ENCODE measurements around the gene CHST7. TPM values are rescaled to one million over a fixed set of nuclear protein-coding genes. Genes with fewer than 3 reads are reported as not detected.
A peak's percentile ranks its signal among the peaks of the same experiment; 100 is the strongest.

CHST7 gene
- total and polyA plus RNA-seq, 4 donors = 2.9 to 13.2 (median 5.8) TPM

DNA sequence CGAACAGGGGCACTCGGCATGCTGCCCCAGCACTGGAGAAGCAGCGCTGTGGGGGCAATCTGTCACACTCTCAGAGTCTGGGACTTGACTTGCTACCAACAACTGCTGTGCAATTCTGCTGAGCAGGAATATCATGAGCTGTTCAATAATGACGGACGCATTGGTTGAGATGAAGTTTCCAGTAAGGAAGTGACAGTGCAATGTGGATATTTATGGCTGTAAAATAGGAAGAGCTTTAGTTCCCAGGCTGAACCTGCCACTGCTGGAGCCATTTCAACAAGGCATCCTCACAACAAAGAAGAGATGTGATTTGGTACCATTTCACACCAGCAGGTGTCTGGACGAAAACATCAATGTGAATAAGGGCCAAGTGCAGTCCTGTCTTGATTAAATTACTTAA is 24.2 kb downstream of the CHST7 start:
- no peak overlapping the region for H3K9ac ChIP-seq (ENCODE audit: low read depth in 1 of 2, low read length in 2 of 2)
- no peak for DNase-seq (ENCODE audit: low spot score)
- peaks cover 0 to 3% (median 0%) of the 10 kb centered on the region in 4 donors for H3K27me3 ChIP-seq (ENCODE audit: control insufficient read depth in 4 of 4, insufficient read depth in 4 of 4, low read length in 3 of 4)
- 72% methylated on average over 6 of the region's 6 CpGs for WGBS
- peaks cover 5 to 19% (median 11%) of the 10 kb centered on the region in 4 donors for H3K4me1 ChIP-seq (ENCODE audit: control insufficient read depth in 4 of 4, insufficient read depth in 4 of 4, low read length in 3 of 4)
- no peak overlapping the region for H3K4me3 ChIP-seq (ENCODE audit: low read depth in 1 of 3, low read length in 3 of 3)
- H3K36me3 ChIP-seq (ENCODE audit: control insufficient read depth in 4 of 4, insufficient read depth in 3 of 4, low read depth in 1 of 4, low read length in 3 of 4) = no peaks in the 10 kb centered on the region
- TF ChIP-seq RXRA (IDR thresholded peaks at IDR 0.05) = no peak
- TF ChIP-seq MAX (IDR thresholded peaks at IDR 0.05) = no peak
- H3K9me3 ChIP-seq (ENCODE audit: control insufficient read depth in 4 of 4, low read length in 3 of 4) = no peaks in the 10 kb centered on the region
- H3K27ac ChIP-seq (ENCODE audit: low read depth in 1 of 2, low read length in 2 of 2) = peak overlapping the region in 1 of 2 donors; percentile 18

DNA sequence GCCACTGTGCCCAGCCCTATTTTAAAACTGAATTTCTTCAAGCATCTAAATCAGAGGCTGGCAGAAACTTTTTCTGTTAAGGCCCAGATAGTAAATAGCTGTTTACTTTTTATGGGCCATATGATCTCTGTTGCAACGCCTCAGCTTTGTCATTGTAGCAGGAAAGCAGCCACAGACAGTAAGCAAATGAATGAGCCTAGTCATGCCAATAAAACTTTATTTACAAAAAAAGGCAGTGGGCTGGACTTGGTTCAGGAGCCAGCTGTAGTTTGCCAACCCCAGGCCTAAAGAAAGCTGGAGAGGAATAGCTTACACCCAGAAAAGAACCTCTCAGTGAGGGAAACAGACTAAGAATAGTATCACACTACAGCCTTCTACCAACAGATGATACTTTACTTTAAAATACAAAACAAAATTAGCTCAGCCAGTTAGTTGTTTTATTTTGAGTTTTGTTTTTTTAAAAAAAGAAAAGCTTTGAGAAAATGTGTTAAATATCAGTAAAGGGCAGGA is 25.5 kb downstream of the CHST7 start:
- Histone ChIP-seq H3K9ac (ENCODE audit: low read depth in 1 of 2, low read length in 2 of 2) (no peak overlapping the region), H3K36me3 (ENCODE audit: control insufficient read depth in 4 of 4, insufficient read depth in 3 of 4, low read depth in 1 of 4, low read length in 3 of 4) (no peaks in the 10 kb centered on the region), H3K9me3 (ENCODE audit: control insufficient read depth in 4 of 4, low read length in 3 of 4) (no peaks in the 10 kb centered on the region), H3K4me3 (ENCODE audit: low read depth in 1 of 3, low read length in 3 of 3) (no peak overlapping the region), H3K27ac (ENCODE audit: low read depth in 1 of 2, low read length in 2 of 2) (no peak overlapping the region), H3K4me1 (ENCODE audit: control insufficient read depth in 4 of 4, insufficient read depth in 4 of 4, low read length in 3 of 4) (peaks cover 5 to 26% (median 14%) of the 10 kb centered on the region in 4 donors), H3K27me3 (ENCODE audit: control insufficient read depth in 4 of 4, insufficient read depth in 4 of 4, low read length in 3 of 4) (peaks cover 0 to 3% (median 0%) of the 10 kb centered on the region in 4 donors)
- DNase-seq (ENCODE audit: low spot score) = no peak
- 5% methylated on average over 1 of the region's 1 CpG for WGBS
- TF ChIP-seq HNF4G (IDR thresholded peaks at IDR 0.05) (no peak), HNF4A (conservative IDR thresholded peaks at IDR 0.05) (peak in 1 of 2 donors; percentile 5)

DNA sequence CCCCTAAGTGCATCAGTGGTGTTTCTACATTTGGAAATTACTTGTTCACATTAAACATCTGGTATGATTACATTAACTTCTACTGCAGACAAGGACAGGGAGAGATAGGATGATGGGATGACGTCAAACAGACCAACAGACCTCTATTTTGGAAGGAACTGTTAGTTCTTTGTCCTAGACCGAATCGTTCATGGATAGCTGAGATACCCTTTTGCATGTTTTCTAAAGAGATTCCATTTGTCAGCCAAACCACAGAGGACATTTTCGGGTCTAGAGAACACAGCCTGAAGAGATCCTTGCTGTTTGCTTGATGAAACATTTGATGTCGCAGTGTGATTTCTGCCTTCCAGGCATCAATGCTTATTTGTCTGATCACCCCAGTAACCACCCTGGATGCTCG is 27.7 kb downstream of the CHST7 start:
- WGBS = 32% methylated on average over 6 of the region's 6 CpGs
- Histone ChIP-seq H3K4me3 (ENCODE audit: low read depth in 1 of 3, low read length in 3 of 3) (no peak overlapping the region), H3K27ac (ENCODE audit: low read depth in 1 of 2, low read length in 2 of 2) (no peak overlapping the region), H3K4me1 (ENCODE audit: control insufficient read depth in 4 of 4, insufficient read depth in 4 of 4, low read length in 3 of 4) (peaks cover 5 to 26% (median 14%) of the 10 kb centered on the region in 4 donors), H3K36me3 (ENCODE audit: control insufficient read depth in 4 of 4, insufficient read depth in 3 of 4, low read depth in 1 of 4, low read length in 3 of 4) (no peaks in the 10 kb centered on the region), H3K27me3 (ENCODE audit: control insufficient read depth in 4 of 4, insufficient read depth in 4 of 4, low read length in 3 of 4) (peaks cover 0 to 3% (median 0%) of the 10 kb centered on the region in 4 donors), H3K9me3 (ENCODE audit: control insufficient read depth in 4 of 4, low read length in 3 of 4) (no peaks in the 10 kb centered on the region), H3K9ac (ENCODE audit: low read depth in 1 of 2, low read length in 2 of 2) (no peak overlapping the region)
- TF ChIP-seq ZBTB33 (IDR thresholded peaks at IDR 0.05) (no peak), NR2F2 (IDR thresholded peaks at IDR 0.05) (peak; percentile 15)
- DNase-seq (ENCODE audit: low spot score) = no peak

DNA sequence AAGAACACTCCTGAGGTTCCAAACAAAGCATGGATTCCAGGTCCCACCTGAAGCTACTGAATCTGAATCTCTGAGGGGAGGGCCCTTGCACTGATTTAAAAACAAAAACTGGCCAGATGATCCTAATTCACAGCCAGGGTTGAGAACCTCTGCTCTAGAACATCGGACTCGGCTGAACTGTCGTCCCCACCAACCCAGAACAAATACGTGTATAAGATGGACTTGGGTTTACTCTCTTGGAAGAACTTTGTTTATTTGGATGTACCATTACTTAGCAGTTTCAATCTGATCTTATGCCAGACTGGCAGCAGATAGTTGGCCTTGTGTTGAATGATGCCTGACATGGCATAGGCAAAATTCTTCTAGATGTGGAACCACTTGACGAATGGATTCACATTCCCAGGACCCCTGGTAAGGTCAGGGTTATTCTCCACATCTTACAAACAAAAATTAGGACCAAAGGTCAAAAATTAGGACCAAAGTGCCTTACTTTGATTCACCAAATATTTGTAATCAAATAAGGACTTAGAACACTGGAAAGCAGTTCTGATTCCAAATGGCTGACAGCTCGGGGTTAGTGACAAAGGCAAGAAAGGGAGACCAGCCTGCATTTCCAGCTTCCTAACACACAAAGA is 29.0 kb downstream of the CHST7 start:
- no peak overlapping the region for H3K4me3 ChIP-seq (ENCODE audit: low read depth in 1 of 3, low read length in 3 of 3)
- peaks cover 5 to 26% (median 13%) of the 10 kb centered on the region in 4 donors for H3K4me1 ChIP-seq (ENCODE audit: control insufficient read depth in 4 of 4, insufficient read depth in 4 of 4, low read length in 3 of 4)
- 45% methylated on average over 6 of the region's 6 CpGs for WGBS
- DNase-seq (ENCODE audit: low spot score) = no peak
- no peaks in the 10 kb centered on the region for H3K27me3 ChIP-seq (ENCODE audit: control insufficient read depth in 4 of 4, insufficient read depth in 4 of 4, low read length in 3 of 4)
- H3K27ac ChIP-seq (ENCODE audit: low read depth in 1 of 2, low read length in 2 of 2) = no peak overlapping the region
- H3K9ac ChIP-seq (ENCODE audit: low read depth in 1 of 2, low read length in 2 of 2) = no peak overlapping the region
- H3K9me3 ChIP-seq (ENCODE audit: control insufficient read depth in 4 of 4, low read length in 3 of 4) = no peaks in the 10 kb centered on the region
- no peaks in the 10 kb centered on the region for H3K36me3 ChIP-seq (ENCODE audit: control insufficient read depth in 4 of 4, insufficient read depth in 3 of 4, low read depth in 1 of 4, low read length in 3 of 4)
- TF ChIP-seq ZBTB33 (IDR thresholded peaks at IDR 0.05) (peak; percentile 21), RXRA (IDR thresholded peaks at IDR 0.05) (peak; percentile 48 to 56), YY1 (IDR thresholded peaks at IDR 0.05) (peak; percentile 75), EGR1 (IDR thresholded peaks at IDR 0.05; ENCODE audit: low read depth in 2 of 2) (no peak), NR2F2 (IDR thresholded peaks at IDR 0.05) (no peak), TAF1 (conservative IDR thresholded peaks at IDR 0.05) (no peak), SP1 (IDR thresholded peaks at IDR 0.05) (peak; percentile 20), HNF4A (conservative IDR thresholded peaks at IDR 0.05) (peak; percentile 62 to 73), RAD21 (IDR thresholded peaks at IDR 0.05) (no peak), REST (IDR thresholded peaks at IDR 0.05) (peak; percentile 63), GABPA (IDR thresholded peaks at IDR 0.05 in 1 of 2, conservative IDR thresholded peaks at IDR 0.05 in 1 of 2) (no peak), HNF4G (IDR thresholded peaks at IDR 0.05) (no peak), ATF3 (IDR thresholded peaks at IDR 0.05) (no peak)

All from liver (tissue), 9 donors.